ENCODE data around the gene SLC19A1. TPM values are rescaled to one million over a fixed set of nuclear protein-coding genes. Genes with fewer than 3 reads are reported as not detected.
A peak's percentile ranks its signal among the peaks of the same experiment; 100 is the strongest.
"Not testable (repeated sequence)": the region's sequence is repeated elsewhere in the genome, so short reads cannot be mapped to it uniquely, and the experiment has no call there.

The SLC19A1 gene
- total RNA-seq, 6 experiments from 2014 or later = 4.5 to 24.5 (median 15.7) TPM

- TF ChIP-seq POLR2A (IDR thresholded peaks at IDR 0.05) (no peak), CTCF (IDR thresholded peaks at IDR 0.05) (no peak)
- WGBS (ENCODE audit: insufficient coverage, low coverage, low lambda C conversion rate, missing lambda C conversion rate) = no CpG with 5 or more reads among the region's 12 CpGs
- Histone ChIP-seq H3K27me3 (no peaks in the 10 kb centered on the region), H3K9me3 (no peaks in the 10 kb centered on the region), H3K4me3 (peak overlapping the region in 1 of 3 donors; percentile 45), H3K27ac (peak overlapping the region; percentile 33 to 67 (median 38)), H3K36me3 (no peaks in the 10 kb centered on the region), H3K4me1 (peaks cover 0 to 40% (median 19%) of the 10 kb centered on the region in 4 donors)
- peak; percentile 35 to 79 (median 61) for DNase-seq
- ATAC-seq = peak in 3 of 4 donors; percentile 7 to 47 (median 19)
- intact Hi-C loops (cut with DNase I) = no loop called here
These were observed 8.8 kb downstream of the SLC19A1 start for GRCh38 chr21:45533361-45533845.

GRCh38 chr21:45532826-45533360 is 9.3 kb downstream of the SLC19A1 start:
- intact Hi-C loops (cut with DNase I) = no loop called here
- H3K36me3 ChIP-seq = no peaks in the 10 kb centered on the region
- H3K27me3 ChIP-seq = no peaks in the 10 kb centered on the region
- ATAC-seq (no peak), DNase-seq (peak in 2 of 3 donors; percentile 59 to 62)
- WGBS (ENCODE audit: insufficient coverage, low coverage, low lambda C conversion rate, missing lambda C conversion rate) = 36% methylated on average over 3 of the region's 7 CpGs
- H3K9me3 ChIP-seq = no peaks in the 10 kb centered on the region
- H3K4me3 ChIP-seq = no peak overlapping the region
- peaks cover 0 to 45% (median 22%) of the 10 kb centered on the region in 4 donors for H3K4me1 ChIP-seq
- H3K27ac ChIP-seq = peak overlapping the region in 2 of 3 donors; percentile 9 to 33
- TF ChIP-seq POLR2A (IDR thresholded peaks at IDR 0.05) = no peak
- TF ChIP-seq CTCF (IDR thresholded peaks at IDR 0.05) = no peak

GRCh38 chr21:45531393-45532215 is 10.6 kb downstream of the SLC19A1 start:
- H3K4me1 ChIP-seq = peaks cover 0 to 47% (median 24%) of the 10 kb centered on the region in 4 donors
- no peaks in the 10 kb centered on the region for H3K9me3 ChIP-seq
- intact Hi-C loops (cut with DNase I) = no loop called here
- no peaks in the 10 kb centered on the region for H3K27me3 ChIP-seq
- DNase-seq (peak in 2 of 3 donors; percentile 49 to 53), ATAC-seq (no peak)
- 95% methylated on average over 24 of the region's 76 CpGs for WGBS (ENCODE audit: insufficient coverage, low coverage, low lambda C conversion rate, missing lambda C conversion rate)
- H3K4me3 ChIP-seq = no peak overlapping the region
- TF ChIP-seq CTCF (IDR thresholded peaks at IDR 0.05) = no peak
- TF ChIP-seq POLR2A (IDR thresholded peaks at IDR 0.05) = no peak
- no peak overlapping the region for H3K27ac ChIP-seq
- no peaks in the 10 kb centered on the region for H3K36me3 ChIP-seq

GRCh38 chr21:45531114-45531392 is 11.2 kb downstream of the SLC19A1 start:
- WGBS (ENCODE audit: insufficient coverage, low coverage, low lambda C conversion rate, missing lambda C conversion rate) = 91% methylated on average over 13 of the region's 17 CpGs
- DNase-seq, H3K36me3 ChIP-seq: not testable (repeated sequence)

More at GRCh38 chr21:45531114-45531392, 11.2 kb downstream of the SLC19A1 start:
- peaks cover 0 to 48% (median 24%) of the 10 kb centered on the region in 4 donors for H3K4me1 ChIP-seq
- ATAC-seq; H3K27me3 ChIP-seq; H3K9me3 ChIP-seq; H3K4me3 ChIP-seq; H3K27ac ChIP-seq; intact Hi-C loops (cut with DNase I): not testable (repeated sequence)

All from right lobe of liver (tissue), 6 donors.